ENCODE data around the gene MPEG1.

MPEG1 gene

DNA sequence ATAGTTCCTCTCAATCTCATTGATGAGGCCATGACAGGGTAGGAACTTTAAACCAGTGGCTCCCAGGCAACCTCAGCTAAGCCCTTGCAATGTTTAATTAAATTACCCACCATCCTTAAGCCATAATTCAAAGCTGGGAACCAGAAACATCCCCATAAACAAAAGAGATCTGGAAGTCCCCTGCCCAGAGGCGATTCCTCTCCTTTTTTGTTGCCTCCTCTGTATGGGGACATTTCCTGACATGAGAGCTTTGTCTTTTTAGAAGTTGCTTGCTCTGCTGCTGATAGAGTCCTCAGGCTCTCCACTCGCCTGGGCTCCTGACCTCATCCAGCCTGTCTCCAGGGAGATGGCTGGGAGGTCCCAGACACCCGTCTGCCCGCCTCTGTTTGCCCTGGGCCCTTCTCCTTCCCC is 37.6 kb downstream of the MPEG1 start:
- H3K14ac ChIP-seq (ENCODE audit: low read length in 2 of 2) = no peak overlapping the region
- DNase-seq = no peak
- H3K79me1 ChIP-seq (replicated peaks; ENCODE audit: low read length, poor library complexity, severe bottlenecking) = no peaks in the 10 kb centered on the region
- peaks cover 10 to 54% of the 10 kb centered on the region in 2 experiments for H3K27me3 ChIP-seq (ENCODE audit: control insufficient read depth in 1 of 2, insufficient read depth in 1 of 2, low read length in 2 of 2)
- H3K9me3 ChIP-seq (ENCODE audit: control insufficient read depth, low read length) = no peaks in the 10 kb centered on the region
- no peak overlapping the region for H3K27ac ChIP-seq (ENCODE audit: low read length, poor library complexity, severe bottlenecking)
- H3K9ac ChIP-seq (ENCODE audit: low read length) = no peak overlapping the region
- H2AFZ ChIP-seq (ENCODE audit: low read depth, low read length) = no peak overlapping the region
- no peak overlapping the region for H3K4ac ChIP-seq (ENCODE audit: low read depth in 1 of 2, low read length in 2 of 2)
- no peak overlapping the region for H4K91ac ChIP-seq (ENCODE audit: low read length)
- H2BK120ac ChIP-seq (ENCODE audit: low read depth, low read length) = no peak overlapping the region
- H3K4me2 ChIP-seq (ENCODE audit: low read length, poor library complexity, severe bottlenecking) = no peak overlapping the region
- no peak overlapping the region for H2BK15ac ChIP-seq (ENCODE audit: low read depth, poor library complexity, severe bottlenecking)
- no peak overlapping the region for H2BK5ac ChIP-seq (ENCODE audit: low read depth, low read length, poor library complexity, severe bottlenecking)
- H4K8ac ChIP-seq (ENCODE audit: low read length) = no peak overlapping the region
- WGBS = 60% methylated on average over 4 of the region's 4 CpGs
- no peak overlapping the region for H3K18ac ChIP-seq (ENCODE audit: low read depth in 1 of 2, low read length in 2 of 2)
- H3K36me3 ChIP-seq (ENCODE audit: control insufficient read depth in 1 of 2, insufficient read depth in 2 of 2, low read depth in 1 of 2, low read length in 2 of 2) = no peaks in the 10 kb centered on the region
- no peak overlapping the region for H3K23ac ChIP-seq (ENCODE audit: low read length in 2 of 2)
- H2AK5ac ChIP-seq (ENCODE audit: low read length, severe bottlenecking) = no peak overlapping the region
- H3K4me3 ChIP-seq (ENCODE audit: insufficient read depth in 1 of 2, low read depth in 1 of 2, low read length in 2 of 2) = no peak overlapping the region
- peaks cover 21% of the 10 kb centered on the region for H3K4me1 ChIP-seq (ENCODE audit: control insufficient read depth, insufficient read depth, low read depth, low read length)
- H2BK12ac ChIP-seq (ENCODE audit: low read length in 2 of 2) = no peak overlapping the region

DNA sequence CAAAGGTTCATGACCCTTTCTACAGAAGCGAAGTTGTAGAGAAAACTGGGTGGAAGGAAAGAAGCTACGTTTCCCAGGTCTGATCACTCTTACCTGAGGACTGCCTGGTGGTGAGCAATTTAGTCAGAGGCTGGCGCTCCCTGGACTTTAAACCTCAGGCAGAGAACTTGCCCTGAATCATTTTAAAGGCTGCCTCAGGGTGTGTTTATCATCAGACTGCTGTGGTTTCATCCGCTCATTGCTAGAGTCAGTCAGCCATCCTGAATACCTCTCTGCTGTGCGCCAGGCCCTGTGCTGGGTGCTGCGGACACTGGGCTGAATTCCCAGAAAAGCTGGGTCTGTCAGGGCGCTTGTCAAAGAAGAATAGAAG is 38.1 kb downstream of the MPEG1 start:
- no peak overlapping the region for H2BK120ac ChIP-seq (ENCODE audit: low read depth, low read length)
- H3K4me3 ChIP-seq (ENCODE audit: insufficient read depth in 1 of 2, low read depth in 1 of 2, low read length in 2 of 2) = no peak overlapping the region
- peaks cover 10 to 54% of the 10 kb centered on the region in 2 experiments for H3K27me3 ChIP-seq (ENCODE audit: control insufficient read depth in 1 of 2, insufficient read depth in 1 of 2, low read length in 2 of 2)
- no peak overlapping the region for H2BK5ac ChIP-seq (ENCODE audit: low read depth, low read length, poor library complexity, severe bottlenecking)
- peak; percentile 30 for DNase-seq
- no peak overlapping the region for H3K4ac ChIP-seq (ENCODE audit: low read depth in 1 of 2, low read length in 2 of 2)
- no peak overlapping the region for H3K4me2 ChIP-seq (ENCODE audit: low read length, poor library complexity, severe bottlenecking)
- H2AK5ac ChIP-seq (ENCODE audit: low read length, severe bottlenecking) = no peak overlapping the region
- H3K79me1 ChIP-seq (replicated peaks; ENCODE audit: low read length, poor library complexity, severe bottlenecking) = no peaks in the 10 kb centered on the region
- no peak overlapping the region for H2BK12ac ChIP-seq (ENCODE audit: low read length in 2 of 2)
- H3K9ac ChIP-seq (ENCODE audit: low read length) = no peak overlapping the region
- no peak overlapping the region for H3K27ac ChIP-seq (ENCODE audit: low read length, poor library complexity, severe bottlenecking)
- H3K9me3 ChIP-seq (ENCODE audit: control insufficient read depth, low read length) = no peaks in the 10 kb centered on the region
- no peak overlapping the region for H4K8ac ChIP-seq (ENCODE audit: low read length)
- H3K14ac ChIP-seq (ENCODE audit: low read length in 2 of 2) = no peak overlapping the region
- peaks cover 21% of the 10 kb centered on the region for H3K4me1 ChIP-seq (ENCODE audit: control insufficient read depth, insufficient read depth, low read depth, low read length)
- no peak overlapping the region for H2AFZ ChIP-seq (ENCODE audit: low read depth, low read length)
- 88% methylated on average over 7 of the region's 7 CpGs for WGBS
- H4K91ac ChIP-seq (ENCODE audit: low read length) = no peak overlapping the region
- no peak overlapping the region for H3K23ac ChIP-seq (ENCODE audit: low read length in 2 of 2)
- no peak overlapping the region for H3K18ac ChIP-seq (ENCODE audit: low read depth in 1 of 2, low read length in 2 of 2)
- no peak overlapping the region for H2BK15ac ChIP-seq (ENCODE audit: low read depth, poor library complexity, severe bottlenecking)
- H3K36me3 ChIP-seq (ENCODE audit: control insufficient read depth in 1 of 2, insufficient read depth in 2 of 2, low read depth in 1 of 2, low read length in 2 of 2) = no peaks in the 10 kb centered on the region

GRCh38 chr11:59173964-59174663 is 38.6 kb downstream of the MPEG1 start:
- 39% methylated on average over 5 of the region's 7 CpGs for WGBS
- Histone ChIP-seq H3K23ac (ENCODE audit: low read length in 2 of 2) (no peak overlapping the region), H3K4ac (ENCODE audit: low read depth in 1 of 2, low read length in 2 of 2) (no peak overlapping the region), H3K14ac (ENCODE audit: low read length in 2 of 2) (no peak overlapping the region), H3K4me3 (ENCODE audit: insufficient read depth in 1 of 2, low read depth in 1 of 2, low read length in 2 of 2) (peak overlapping the region in 1 of 2 experiments; percentile 43), H3K36me3 (ENCODE audit: control insufficient read depth in 1 of 2, insufficient read depth in 2 of 2, low read depth in 1 of 2, low read length in 2 of 2) (no peaks in the 10 kb centered on the region), H3K27me3 (ENCODE audit: control insufficient read depth in 1 of 2, insufficient read depth in 1 of 2, low read length in 2 of 2) (peaks cover 10 to 54% of the 10 kb centered on the region in 2 experiments), H2BK15ac (ENCODE audit: low read depth, poor library complexity, severe bottlenecking) (no peak overlapping the region), H2BK5ac (ENCODE audit: low read depth, low read length, poor library complexity, severe bottlenecking) (no peak overlapping the region), H3K4me2 (ENCODE audit: low read length, poor library complexity, severe bottlenecking) (peak overlapping the region; percentile 24), H4K8ac (ENCODE audit: low read length) (no peak overlapping the region), H2BK12ac (ENCODE audit: low read length in 2 of 2) (no peak overlapping the region), H4K91ac (ENCODE audit: low read length) (no peak overlapping the region), H3K27ac (ENCODE audit: low read length, poor library complexity, severe bottlenecking) (no peak overlapping the region), H3K18ac (ENCODE audit: low read depth in 1 of 2, low read length in 2 of 2) (no peak overlapping the region), H3K4me1 (ENCODE audit: control insufficient read depth, insufficient read depth, low read depth, low read length) (peaks cover 21% of the 10 kb centered on the region), H2BK120ac (ENCODE audit: low read depth, low read length) (no peak overlapping the region), H2AFZ (ENCODE audit: low read depth, low read length) (no peak overlapping the region), H3K9me3 (ENCODE audit: control insufficient read depth, low read length) (no peaks in the 10 kb centered on the region), H2AK5ac (ENCODE audit: low read length, severe bottlenecking) (no peak overlapping the region), H3K79me1 (replicated peaks; ENCODE audit: low read length, poor library complexity, severe bottlenecking) (no peaks in the 10 kb centered on the region), H3K9ac (ENCODE audit: low read length) (no peak overlapping the region)
- DNase-seq = peak; percentile 64

GRCh38 chr11:59173080-59173963 is 39.4 kb downstream of the MPEG1 start:
- Histone ChIP-seq H3K4ac (ENCODE audit: low read depth in 1 of 2, low read length in 2 of 2) (no peak overlapping the region), H2AK5ac (ENCODE audit: low read length, severe bottlenecking) (no peak overlapping the region), H2BK5ac (ENCODE audit: low read depth, low read length, poor library complexity, severe bottlenecking) (no peak overlapping the region), H3K23ac (ENCODE audit: low read length in 2 of 2) (no peak overlapping the region), H3K27me3 (ENCODE audit: control insufficient read depth in 1 of 2, insufficient read depth in 1 of 2, low read length in 2 of 2) (peaks cover 10 to 50% of the 10 kb centered on the region in 2 experiments), H2BK120ac (ENCODE audit: low read depth, low read length) (no peak overlapping the region), H2BK15ac (ENCODE audit: low read depth, poor library complexity, severe bottlenecking) (no peak overlapping the region), H2AFZ (ENCODE audit: low read depth, low read length) (peak overlapping the region; percentile 60), H3K9me3 (ENCODE audit: control insufficient read depth, low read length) (no peaks in the 10 kb centered on the region), H3K4me3 (ENCODE audit: insufficient read depth in 1 of 2, low read depth in 1 of 2, low read length in 2 of 2) (peak overlapping the region; percentile 42 to 80), H4K91ac (ENCODE audit: low read length) (no peak overlapping the region), H4K8ac (ENCODE audit: low read length) (peak overlapping the region; percentile 47), H2BK12ac (ENCODE audit: low read length in 2 of 2) (no peak overlapping the region), H3K36me3 (ENCODE audit: control insufficient read depth in 1 of 2, insufficient read depth in 2 of 2, low read depth in 1 of 2, low read length in 2 of 2) (no peaks in the 10 kb centered on the region), H3K4me1 (ENCODE audit: control insufficient read depth, insufficient read depth, low read depth, low read length) (peaks cover 21% of the 10 kb centered on the region), H3K18ac (ENCODE audit: low read depth in 1 of 2, low read length in 2 of 2) (peak overlapping the region in 1 of 2 experiments; percentile 28), H3K4me2 (ENCODE audit: low read length, poor library complexity, severe bottlenecking) (peak overlapping the region; percentile 99), H3K27ac (ENCODE audit: low read length, poor library complexity, severe bottlenecking) (no peak overlapping the region), H3K79me1 (replicated peaks; ENCODE audit: low read length, poor library complexity, severe bottlenecking) (no peaks in the 10 kb centered on the region), H3K9ac (ENCODE audit: low read length) (peak overlapping the region; percentile 62), H3K14ac (ENCODE audit: low read length in 2 of 2) (peak overlapping the region in 1 of 2 experiments; percentile 35)
- under 1% methylated on average over 34 of the region's 37 CpGs for WGBS
- DNase-seq = peak; percentile 36
